ENCODE data around the gene MAST1.

Gene MAST1

GRCh38 chr19:12864721-12865715 lies 26.7 kb downstream of the MAST1 start:
- no peak for TF ChIP-seq CTCF (IDR thresholded peaks at IDR 0.05; ENCODE audit: low read depth, low read length, missing control alignments)
- in situ Hi-C loops (cut with HindIII; ENCODE audit: low sequenced_read_pairs): no loop called here
- no peak for DNase-seq (ENCODE audit: low read depth)
- no peak overlapping the region for H3K4me3 ChIP-seq (ENCODE audit: low read depth, low read length)

- no peak for TF ChIP-seq CTCF (IDR thresholded peaks at IDR 0.05; ENCODE audit: low read depth, low read length, missing control alignments)
- DNase-seq (ENCODE audit: low read depth): no peak
- in situ Hi-C loops (cut with HindIII; ENCODE audit: low sequenced_read_pairs): no loop called here
- H3K4me3 ChIP-seq (ENCODE audit: low read depth, low read length): no peak overlapping the region
These were observed 27.6 kb downstream of the MAST1 start for GRCh38 chr19:12865746-12866415.

GRCh38 chr19:12866416-12867119 lies 28.3 kb downstream of the MAST1 start:
- in situ Hi-C loops (cut with HindIII; ENCODE audit: low sequenced_read_pairs): no loop called here
- no peak overlapping the region for H3K4me3 ChIP-seq (ENCODE audit: low read depth, low read length)
- no peak for DNase-seq (ENCODE audit: low read depth)
- no peak for TF ChIP-seq CTCF (IDR thresholded peaks at IDR 0.05; ENCODE audit: low read depth, low read length, missing control alignments)

- in situ Hi-C loops (cut with HindIII; ENCODE audit: low sequenced_read_pairs): no loop called here
- peak overlapping the region; percentile 30 for H3K4me3 ChIP-seq (ENCODE audit: low read depth, low read length)
- no peak for TF ChIP-seq CTCF (IDR thresholded peaks at IDR 0.05; ENCODE audit: low read depth, low read length, missing control alignments)
- no peak for DNase-seq (ENCODE audit: low read depth)
These were observed 29.1 kb downstream of the MAST1 start for GRCh38 chr19:12867120-12868099.

GRCh38 chr19:12868540-12869112 lies 30.3 kb downstream of the MAST1 start:
- in situ Hi-C loops (cut with HindIII; ENCODE audit: low sequenced_read_pairs): no loop called here
- no peak for TF ChIP-seq CTCF (IDR thresholded peaks at IDR 0.05; ENCODE audit: low read depth, low read length, missing control alignments)
- no peak for DNase-seq (ENCODE audit: low read depth)
- H3K4me3 ChIP-seq (ENCODE audit: low read depth, low read length): no peak overlapping the region

All from astrocyte of the cerebellum (primary cell).